HG03460 (cell line): ENCODE data around the gene MOXD1.

ENCODE experiments used
- ATAC-seq: cut with Tn5 transposase; IDR thresholded peaks from one replicate; pipeline ENCODE4 v1.9.1; 2021; ENCODE audit not compliant: unreplicated experiment

MOXD1 gene

GRCh38 chr6:132399376-132400074 lies 1.8 kb downstream of the MOXD1 start:
- ATAC-seq: no peak

DNA sequence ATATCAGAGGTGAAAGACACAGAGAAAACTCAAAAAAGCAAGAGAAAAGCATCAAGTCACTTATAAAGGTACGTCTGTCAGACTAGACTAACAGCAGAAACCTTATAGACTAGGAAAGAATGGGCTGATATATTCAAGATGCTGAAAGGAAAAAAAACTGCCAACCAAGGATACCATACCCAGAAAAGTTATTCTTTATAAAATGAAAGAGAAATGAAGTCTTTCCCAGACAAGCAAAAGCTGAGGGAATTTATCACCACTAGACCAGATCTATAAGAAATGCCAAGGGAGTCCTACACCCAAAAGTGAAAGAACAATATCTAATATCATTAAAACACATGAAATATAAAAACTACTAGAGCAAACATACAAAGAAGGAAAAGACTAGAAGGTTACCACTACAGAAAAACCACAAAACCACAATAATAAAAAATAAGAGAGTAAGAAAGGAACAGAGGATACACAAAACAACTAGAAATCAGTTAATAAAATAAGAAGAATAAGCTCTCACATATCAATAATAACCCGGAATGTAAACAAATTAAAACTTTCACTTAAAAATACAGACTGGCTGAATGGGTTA lies 6.2 kb downstream of the MOXD1 start:
- no peak for ATAC-seq

DNA sequence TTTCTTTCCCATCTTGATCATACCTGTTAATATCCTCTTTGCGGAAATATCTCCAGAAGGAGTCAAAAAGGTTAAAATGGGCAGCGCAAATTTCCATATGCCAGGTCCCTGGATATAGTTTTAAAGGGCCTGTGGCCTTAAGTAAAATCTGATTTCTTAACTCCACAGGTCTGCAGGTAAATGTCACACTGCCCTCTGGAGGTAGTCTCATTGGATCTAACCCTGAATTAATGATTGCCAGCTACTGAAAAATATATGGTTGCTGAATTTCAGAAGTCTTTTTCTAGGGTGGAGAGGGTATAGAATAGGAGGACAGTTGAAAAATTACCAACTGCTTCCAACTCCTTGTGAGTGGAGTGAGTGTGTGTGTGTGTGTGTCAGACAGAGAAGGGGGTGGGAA lies 8.5 kb downstream of the MOXD1 start:
- no peak for ATAC-seq

- no peak for ATAC-seq
These were observed 9.0 kb downstream of the MOXD1 start for GRCh38 chr6:132392270-132392646.

DNA sequence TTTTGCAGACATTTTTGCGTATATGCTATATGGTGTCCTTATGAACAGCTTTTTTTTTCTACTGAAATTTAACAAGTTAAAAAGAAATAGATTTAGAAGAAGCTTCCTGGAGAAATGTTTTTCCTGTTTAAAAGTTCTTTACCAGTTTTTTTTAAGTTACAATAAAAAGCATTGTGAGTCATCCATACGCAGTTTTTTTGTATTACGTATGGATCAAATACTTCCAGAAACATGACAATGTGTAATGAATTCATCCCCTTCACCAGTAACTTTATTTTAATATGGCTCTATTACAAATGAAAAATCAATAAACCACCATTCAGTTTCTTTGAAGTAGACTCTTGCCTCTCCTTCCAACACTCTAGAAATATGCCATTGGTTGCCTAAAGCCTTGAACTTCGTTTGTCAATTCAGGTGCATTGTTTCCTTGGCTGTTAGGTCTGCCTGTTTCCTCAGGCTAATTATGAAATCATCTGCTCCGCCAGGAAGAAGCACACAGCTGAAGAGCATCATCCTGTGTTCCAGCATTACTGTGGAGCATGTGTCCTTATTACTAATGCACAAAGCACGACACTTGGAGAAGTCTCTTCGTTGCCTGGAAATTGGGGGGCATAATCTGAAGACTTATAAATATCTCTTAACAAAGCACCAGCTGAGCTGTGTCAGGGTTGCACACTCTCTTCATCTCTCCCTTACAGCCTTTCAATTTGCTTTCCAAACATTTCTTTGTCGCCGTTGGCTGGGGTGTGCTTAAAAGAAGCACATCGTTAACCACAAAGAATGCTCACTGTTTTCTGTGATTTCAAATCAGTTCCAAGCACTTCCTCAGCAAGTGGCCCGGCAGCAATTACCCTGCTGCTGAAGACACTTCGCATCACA lies 9.6 kb downstream of the MOXD1 start:
- ATAC-seq: no peak

DNA sequence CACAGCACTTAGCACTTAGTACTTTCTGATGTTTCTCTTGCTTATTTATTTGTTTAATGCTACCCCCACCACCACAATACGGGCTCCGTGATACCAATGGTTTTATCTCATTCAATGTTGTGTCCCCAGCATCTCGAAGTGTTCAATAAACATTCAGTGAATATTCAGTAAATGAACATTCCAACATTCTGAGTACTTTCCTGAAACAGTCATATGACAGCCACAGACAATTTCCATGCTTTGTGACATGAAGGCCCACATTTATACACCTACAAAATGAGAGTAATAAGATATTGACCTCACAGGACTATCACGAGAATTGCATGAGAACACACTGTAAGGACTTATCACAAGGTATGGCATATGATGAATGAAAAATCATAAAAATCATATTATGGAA lies 10.8 kb downstream of the MOXD1 start:
- ATAC-seq: no peak

DNA sequence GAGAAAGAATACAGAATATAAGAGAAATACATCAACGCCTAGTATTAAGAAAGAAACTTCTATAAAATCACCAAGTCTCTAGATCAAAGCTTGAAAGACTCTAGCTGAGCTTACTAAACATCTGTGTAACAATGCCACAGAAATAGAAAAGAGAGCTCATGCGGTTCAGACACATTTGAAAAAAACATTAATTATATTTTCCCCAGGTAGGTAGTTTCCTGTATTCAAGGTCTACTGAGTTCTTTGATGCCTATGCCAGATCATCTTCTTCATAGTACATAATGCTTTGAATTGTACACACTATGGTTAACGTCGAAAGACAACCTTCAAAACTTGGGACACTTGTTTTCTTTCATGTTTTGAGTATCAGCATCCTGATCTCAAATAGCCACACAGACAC lies 11.3 kb downstream of the MOXD1 start:
- ATAC-seq: no peak

GRCh38 chr6:132388291-132388690 lies 13.0 kb downstream of the MOXD1 start:
- no peak for ATAC-seq

DNA sequence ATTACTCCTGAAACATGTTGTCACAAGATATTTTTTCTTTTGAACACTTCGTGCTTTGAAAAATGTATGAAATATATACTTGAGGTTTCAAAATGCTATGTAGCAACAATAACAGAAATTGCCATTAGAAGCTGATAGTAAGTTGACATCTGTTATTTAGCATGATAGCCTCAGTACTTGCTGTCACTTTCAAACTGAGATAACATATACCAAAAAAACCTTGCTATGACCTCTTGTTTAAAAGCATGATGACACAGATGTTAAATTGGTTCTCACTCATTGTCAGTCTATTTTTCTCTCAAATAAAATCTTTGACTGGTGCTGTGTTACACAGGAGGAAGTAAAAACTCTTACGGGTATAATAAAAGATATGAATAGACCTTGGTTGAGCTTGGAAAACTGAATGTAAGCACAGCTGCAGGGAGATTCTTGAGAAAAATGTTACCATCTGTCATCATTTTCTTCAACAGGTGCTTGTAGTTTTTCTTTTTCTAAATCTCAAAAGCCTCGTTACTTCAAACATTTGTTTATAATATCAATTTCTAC lies 18.6 kb downstream of the MOXD1 start:
- ATAC-seq: no peak

GRCh38 chr6:132381381-132381780 lies 19.9 kb downstream of the MOXD1 start:
- no peak for ATAC-seq

- no peak for ATAC-seq
These were observed 20.8 kb downstream of the MOXD1 start for GRCh38 chr6:132380358-132381029.

GRCh38 chr6:132369526-132369925 lies 31.7 kb downstream of the MOXD1 start:
- no peak for ATAC-seq

DNA sequence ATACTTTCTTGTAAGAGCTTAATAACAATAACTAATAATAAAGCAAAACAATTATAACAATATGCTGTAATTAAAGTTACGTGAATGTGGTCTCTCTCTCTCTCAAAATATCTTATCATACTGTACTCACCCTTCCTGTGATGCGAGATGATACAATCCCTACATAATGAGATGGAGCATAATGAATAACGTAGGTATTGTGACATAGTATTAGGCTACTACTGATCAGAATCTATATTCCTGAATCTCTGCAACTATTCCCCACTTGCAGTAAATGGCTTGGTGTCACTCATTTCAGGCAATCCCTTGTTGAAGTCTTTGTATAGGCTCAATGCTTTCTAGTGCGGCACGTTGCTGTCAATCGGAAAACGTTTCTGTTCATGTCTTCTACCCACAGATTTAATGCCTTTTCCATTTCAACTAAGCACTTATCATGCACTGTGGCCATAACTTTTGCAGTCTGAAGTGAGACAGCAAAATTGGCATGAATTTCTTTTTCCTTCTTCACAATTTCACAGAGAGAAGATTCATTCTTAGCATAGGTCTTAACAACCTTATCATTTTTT lies 32.3 kb downstream of the MOXD1 start:
- no peak for ATAC-seq

GRCh38 chr6:132365281-132365907 lies 35.9 kb downstream of the MOXD1 start:
- peak; percentile 95 for ATAC-seq

GRCh38 chr6:132364306-132365074 lies 36.8 kb downstream of the MOXD1 start:
- ATAC-seq: no peak

GRCh38 chr6:132362442-132363185 lies 38.7 kb downstream of the MOXD1 start:
- no peak for ATAC-seq

DNA sequence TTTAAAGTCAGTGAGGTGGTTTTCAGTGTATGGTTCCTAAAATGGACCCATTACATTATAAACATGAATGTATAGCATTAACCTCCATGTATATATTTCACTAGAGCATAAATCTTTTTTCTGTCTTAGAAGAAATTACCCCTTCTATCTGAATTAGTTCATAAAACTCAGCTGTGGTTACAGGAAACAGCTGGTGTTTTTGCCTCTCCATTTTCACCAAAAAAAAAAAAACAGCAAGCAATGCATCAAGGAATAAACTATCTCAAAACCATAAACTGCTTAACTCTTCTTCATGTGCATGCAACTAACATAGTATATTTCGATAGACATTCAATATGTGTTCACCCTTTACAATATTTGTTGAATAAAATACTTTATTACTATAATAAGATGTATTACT lies 40.2 kb downstream of the MOXD1 start:
- ATAC-seq: no peak

DNA sequence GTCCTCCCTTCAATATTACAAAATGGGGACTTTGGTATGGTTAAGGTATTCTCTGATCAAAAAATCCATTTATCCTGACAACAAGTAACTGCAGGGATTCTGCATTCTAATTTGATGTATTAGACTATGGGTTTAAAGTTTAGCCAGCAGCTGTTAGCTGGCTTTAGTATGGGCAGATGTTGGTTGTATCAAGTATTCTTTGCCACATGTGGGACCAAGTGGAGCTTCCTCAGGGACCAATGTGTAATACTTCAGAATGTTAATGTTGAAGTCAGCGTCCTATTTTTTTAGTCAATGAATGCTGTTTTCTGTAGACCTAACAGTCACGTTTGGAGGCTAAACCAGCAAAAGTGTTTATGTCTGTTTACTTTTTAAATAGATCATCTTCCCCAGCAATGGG lies 41.4 kb downstream of the MOXD1 start:
- ATAC-seq: no peak

DNA sequence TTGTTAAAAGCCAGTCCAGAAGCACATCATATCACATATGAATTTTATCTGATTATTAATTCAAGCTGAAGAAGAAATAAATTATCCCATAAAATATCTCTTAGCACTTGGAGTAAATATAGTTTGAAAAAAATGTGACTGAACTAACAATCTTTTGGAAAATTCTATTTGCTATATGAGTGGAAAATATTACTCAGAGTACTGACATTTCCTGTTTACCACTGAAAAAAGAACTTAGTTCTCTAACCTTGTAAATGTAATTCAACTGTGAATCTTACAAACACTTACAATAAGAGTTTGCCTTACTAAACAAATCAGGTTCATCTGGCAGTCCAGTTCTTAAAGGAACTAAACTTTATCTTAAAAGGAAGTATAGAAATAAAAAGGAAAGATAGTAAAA lies 44.2 kb downstream of the MOXD1 start:
- no peak for ATAC-seq
